Gastroesophageal sphincter (tissue), 3 donors: Measurements from ENCODE around the gene PRKN.
"Not testable (repeated sequence)": the region's sequence is repeated elsewhere in the genome, so short reads cannot be mapped to it uniquely, and the experiment has no call there.

Source experiments
- EP300 ChIP-seq: sonication (generic); formaldehyde crosslinking; IDR thresholded peaks from one replicate; pipeline ENCODE4 v1.6.1; 2017; ENCODE audit warnings: antibody characterized with exemption, mild to moderate bottlenecking
- POLR2A ChIP-seq, 2 donors: fragments of 450-650 bp; IDR thresholded peaks; one replicate each; pipeline ENCODE4 v1.6.1; 2017; ENCODE audit warnings: antibody characterized with exemption in 2 of 2, mild to moderate bottlenecking in 2 of 2, moderate library complexity in 1 of 2
- TF ChIP-seq, protein P1 (sequence below), 4 experiments: fragments of 200-600 bp in 2 of 4; fragments of 450-650 bp in 2 of 4; sonication (generic) in 1 of 4; IDR thresholded peaks; one replicate each; pipeline ENCODE4 v1.5.1; 2017 to 2019; ENCODE audit warnings: antibody characterized with exemption in 4 of 4, mild to moderate bottlenecking in 2 of 4, moderate library complexity in 2 of 4

DNA sequence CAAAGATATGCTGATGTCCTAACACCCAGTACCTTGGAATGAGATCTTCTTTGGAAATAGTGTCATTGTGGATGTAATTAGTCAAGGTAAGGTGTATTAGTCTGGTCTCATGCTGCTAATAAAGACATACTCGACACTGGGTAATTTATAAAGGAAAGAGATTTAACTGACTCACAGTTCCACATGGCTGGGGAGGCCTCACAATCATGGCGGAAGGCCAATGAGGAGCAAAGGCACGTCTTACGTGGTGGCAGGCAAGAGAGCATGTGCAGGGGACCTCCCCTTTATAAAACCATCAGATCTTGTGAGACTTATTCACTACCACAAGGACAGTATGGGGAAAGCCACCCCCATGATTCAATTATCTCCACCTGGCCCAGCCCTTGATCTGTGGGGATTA lies 1231.3 kb downstream of the PRKN start:
- not testable (repeated sequence) for TF ChIP-seq EP300; POLR2A (IDR thresholded peaks at IDR 0.05)
- TF ChIP-seq, protein P1, sequence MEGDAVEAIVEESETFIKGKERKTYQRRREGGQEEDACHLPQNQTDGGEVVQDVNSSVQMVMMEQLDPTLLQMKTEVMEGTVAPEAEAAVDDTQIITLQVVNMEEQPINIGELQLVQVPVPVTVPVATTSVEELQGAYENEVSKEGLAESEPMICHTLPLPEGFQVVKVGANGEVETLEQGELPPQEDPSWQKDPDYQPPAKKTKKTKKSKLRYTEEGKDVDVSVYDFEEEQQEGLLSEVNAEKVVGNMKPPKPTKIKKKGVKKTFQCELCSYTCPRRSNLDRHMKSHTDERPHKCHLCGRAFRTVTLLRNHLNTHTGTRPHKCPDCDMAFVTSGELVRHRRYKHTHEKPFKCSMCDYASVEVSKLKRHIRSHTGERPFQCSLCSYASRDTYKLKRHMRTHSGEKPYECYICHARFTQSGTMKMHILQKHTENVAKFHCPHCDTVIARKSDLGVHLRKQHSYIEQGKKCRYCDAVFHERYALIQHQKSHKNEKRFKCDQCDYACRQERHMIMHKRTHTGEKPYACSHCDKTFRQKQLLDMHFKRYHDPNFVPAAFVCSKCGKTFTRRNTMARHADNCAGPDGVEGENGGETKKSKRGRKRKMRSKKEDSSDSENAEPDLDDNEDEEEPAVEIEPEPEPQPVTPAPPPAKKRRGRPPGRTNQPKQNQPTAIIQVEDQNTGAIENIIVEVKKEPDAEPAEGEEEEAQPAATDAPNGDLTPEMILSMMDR (IDR thresholded peaks at IDR 0.05): not testable (repeated sequence)
